ENCODE results near the gene SLC4A3.

- no peak for TF ChIP-seq ZNF274 (IDR thresholded peaks at IDR 0.05; ENCODE audit: low read depth, low read length)
- no peak for TF ChIP-seq SUZ12 (IDR thresholded peaks at IDR 0.05; ENCODE audit: extremely low read depth, insufficient read depth, insufficient read length)
These were observed 16.1 kb upstream of the SLC4A3 start for GRCh38 chr2:219611306-219611705.
